Measurements from ENCODE around the gene MTX1.

Gene MTX1

DNA sequence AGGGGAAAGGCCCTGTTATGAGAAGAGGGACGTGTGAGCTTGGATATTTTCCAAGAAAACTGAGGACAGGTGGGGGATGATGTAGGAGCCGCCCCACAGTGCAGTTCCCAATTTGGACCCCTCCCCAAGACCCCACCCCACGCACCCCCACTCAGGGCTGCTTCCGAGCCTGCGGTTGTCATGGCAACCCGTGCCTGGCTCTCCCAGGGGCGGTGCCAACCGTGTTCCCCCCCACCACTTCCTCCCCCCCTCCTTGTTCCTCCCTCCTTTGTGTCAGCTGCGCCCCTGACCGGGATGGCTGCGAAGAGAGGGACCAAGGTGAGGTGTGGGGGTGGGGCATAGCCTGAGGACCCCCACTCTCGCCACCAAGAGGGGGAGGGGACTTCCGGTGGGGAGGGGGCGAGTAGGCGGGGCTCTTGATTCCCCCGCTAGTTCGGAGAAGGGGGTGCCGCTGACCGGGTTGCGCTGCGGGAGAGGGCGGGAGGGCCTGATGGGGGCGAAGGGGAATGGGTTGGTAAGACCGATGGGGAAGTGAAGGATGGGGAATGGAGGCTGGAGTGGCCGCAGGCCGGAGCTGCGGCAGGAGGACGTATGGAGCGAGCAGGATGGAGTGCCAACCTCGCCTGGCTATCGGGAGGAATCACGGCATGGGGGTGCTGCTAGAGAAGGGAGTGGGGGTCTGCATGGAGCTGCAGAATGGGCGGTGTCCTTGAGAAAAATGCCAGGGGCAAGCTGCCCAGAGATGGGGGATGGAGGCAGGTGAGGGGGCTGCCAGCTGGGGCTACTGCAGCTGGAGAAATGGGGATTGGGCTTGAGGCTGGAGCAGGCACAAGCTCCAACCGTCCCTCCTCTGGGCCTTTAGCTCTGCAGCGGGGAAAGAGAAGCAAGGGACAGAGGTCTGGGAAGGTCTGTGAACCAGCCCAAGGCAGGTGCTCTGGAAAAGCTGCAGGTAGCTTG lies 33.9 kb upstream of the MTX1 start:
- no peak for DNase-seq (ENCODE audit: low read depth)

DNA sequence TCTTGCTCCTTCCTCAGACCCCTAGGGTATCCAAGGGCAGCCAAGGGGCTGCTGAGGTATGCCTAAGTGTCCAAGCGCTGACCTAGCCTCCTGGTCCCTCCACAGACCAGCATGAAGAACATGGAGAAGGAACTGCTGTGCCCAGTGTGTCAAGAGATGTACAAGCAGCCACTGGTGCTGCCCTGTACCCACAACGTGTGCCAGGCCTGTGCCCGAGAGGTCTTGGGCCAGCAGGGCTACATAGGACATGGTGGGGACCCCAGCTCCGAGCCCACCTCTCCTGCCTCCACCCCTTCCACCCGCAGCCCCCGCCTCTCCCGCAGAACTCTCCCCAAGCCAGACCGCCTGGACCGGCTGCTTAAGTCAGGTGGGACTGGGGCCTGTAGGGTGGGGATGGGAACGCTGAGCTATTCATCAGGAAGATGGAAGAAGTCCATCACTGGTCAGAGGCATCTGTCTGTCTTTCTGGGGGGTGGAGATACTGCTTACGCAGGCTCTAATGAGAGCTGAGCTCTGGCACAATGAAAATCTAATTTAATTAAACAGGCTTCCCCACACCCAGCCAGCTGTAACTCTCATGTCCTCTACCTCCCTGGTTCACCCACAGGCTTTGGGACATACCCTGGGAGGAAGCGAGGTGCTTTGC lies 33.1 kb upstream of the MTX1 start:
- no peak for DNase-seq (ENCODE audit: low read depth)

DNA sequence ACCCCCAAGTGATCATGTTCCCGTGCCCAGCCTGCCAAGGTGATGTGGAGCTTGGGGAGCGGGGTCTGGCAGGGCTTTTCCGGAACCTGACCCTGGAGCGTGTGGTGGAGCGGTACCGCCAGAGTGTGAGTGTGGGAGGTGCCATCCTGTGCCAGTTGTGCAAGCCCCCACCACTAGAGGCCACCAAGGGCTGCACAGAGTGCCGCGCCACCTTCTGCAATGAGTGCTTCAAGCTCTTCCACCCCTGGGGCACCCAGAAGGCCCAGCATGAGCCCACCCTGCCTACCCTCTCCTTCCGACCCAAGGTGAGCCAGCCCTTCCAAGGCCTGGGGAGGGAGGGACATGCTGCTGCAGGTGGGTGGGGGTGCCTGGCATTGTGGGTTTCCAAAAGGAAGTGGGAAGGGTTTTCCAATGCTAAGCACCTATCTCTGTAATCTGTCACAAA lies 32.5 kb upstream of the MTX1 start:
- DNase-seq (ENCODE audit: low read depth): no peak

DNA sequence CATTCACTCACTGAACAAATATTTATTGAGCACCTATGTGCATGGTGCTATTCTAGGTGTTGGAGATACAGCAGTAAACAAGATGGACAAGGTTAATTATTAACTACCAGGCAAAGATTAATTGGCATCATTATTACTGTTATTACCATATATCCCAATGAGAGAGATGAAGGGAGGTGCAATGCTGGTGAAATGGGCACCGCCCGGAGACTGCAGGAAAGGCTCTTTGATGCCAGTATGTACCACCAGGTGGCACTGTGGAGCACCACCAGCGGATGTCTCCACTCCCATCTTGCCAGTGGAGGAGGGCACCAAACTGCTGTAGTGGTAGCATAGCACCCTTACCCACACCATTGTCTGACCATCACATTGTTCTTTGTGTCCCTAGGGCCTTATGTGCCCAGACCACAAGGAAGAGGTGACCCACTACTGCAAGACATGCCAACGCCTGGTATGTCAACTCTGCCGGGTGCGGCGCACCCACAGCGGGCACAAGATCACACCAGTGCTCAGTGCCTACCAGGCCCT lies 31.9 kb upstream of the MTX1 start:
- peak; percentile 36 for DNase-seq (ENCODE audit: low read depth)

DNA sequence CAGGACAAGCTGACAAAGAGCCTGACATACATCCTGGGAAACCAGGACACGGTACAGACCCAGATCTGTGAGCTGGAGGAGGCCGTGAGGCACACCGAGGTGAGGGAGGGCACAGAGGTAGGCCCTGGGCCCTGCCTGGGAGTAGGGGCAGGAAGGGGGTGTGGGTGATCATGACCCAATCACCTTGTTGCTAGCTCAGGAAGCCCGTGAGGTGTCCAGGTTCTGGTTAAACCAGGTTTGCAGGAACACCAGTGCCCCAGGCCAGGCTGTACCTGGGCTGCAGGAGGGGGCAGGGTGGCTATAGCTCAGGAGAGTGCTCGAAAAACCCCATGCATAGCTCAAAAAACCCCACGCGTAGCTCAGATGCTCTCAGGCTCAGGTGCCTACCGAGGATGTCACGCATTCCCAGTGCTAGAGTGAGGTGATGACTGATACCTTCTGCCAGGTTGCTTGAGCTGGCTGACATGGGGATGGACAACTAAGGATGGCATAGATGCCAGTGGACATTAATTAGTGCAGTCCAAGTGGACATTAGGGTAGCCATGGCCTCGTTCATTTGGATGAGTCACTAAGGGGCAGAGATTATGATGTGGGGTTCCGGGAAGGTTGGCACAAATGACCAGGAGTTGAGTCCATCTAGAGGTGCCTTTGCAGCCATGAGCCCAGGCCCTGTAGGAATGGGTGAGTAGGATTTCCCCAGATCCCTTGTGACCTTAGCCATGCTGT lies 31.1 kb upstream of the MTX1 start:
- no peak for DNase-seq (ENCODE audit: low read depth)

DNA sequence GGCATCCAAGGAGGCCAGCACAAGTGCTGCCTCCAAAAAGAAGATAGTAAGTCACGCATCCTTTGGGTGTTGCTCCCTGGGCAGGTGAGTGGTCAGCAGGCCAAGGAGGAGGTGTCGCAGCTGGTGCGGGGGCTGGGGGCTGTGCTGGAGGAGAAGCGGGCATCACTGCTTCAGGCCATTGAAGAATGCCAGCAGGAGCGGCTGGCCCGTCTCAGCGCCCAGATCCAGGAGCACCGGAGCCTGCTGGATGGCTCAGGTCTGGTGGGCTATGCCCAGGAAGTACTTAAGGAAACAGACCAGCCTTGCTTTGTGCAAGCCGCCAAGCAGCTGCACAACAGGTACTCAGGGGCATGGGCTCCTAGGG lies 30.6 kb upstream of the MTX1 start:
- no peak for DNase-seq (ENCODE audit: low read depth)

DNA sequence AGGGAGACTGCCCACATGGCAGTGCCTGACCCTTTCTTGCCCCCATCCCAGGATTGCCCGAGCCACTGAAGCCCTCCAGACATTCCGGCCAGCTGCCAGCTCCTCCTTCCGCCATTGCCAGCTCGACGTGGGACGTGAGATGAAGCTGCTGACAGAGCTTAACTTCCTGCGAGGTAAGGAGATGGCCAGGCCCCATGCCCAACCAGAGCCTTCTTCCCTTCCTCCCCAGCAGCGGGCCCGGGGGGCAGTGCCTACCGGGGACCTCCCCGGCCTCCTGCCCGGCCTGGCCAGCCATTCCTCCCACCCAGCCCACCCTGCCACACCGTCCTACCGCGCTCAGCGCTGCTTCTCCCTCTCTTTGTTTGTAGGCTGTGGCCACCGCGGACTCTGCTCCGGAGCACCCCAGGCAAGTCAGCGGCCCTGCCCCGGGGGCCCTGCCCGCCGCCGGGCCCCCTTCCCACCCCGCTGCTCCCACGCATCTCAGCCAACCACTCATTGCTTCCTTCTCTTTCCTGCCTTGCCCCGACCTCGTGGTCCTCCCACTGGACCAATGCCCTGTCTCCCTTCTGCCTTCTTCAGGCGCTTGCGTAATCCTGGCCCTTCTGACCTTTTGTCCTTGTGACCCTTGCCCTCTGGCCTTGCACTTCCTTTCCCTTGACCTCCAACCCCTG lies 29.9 kb upstream of the MTX1 start:
- no peak for DNase-seq (ENCODE audit: low read depth)

DNA sequence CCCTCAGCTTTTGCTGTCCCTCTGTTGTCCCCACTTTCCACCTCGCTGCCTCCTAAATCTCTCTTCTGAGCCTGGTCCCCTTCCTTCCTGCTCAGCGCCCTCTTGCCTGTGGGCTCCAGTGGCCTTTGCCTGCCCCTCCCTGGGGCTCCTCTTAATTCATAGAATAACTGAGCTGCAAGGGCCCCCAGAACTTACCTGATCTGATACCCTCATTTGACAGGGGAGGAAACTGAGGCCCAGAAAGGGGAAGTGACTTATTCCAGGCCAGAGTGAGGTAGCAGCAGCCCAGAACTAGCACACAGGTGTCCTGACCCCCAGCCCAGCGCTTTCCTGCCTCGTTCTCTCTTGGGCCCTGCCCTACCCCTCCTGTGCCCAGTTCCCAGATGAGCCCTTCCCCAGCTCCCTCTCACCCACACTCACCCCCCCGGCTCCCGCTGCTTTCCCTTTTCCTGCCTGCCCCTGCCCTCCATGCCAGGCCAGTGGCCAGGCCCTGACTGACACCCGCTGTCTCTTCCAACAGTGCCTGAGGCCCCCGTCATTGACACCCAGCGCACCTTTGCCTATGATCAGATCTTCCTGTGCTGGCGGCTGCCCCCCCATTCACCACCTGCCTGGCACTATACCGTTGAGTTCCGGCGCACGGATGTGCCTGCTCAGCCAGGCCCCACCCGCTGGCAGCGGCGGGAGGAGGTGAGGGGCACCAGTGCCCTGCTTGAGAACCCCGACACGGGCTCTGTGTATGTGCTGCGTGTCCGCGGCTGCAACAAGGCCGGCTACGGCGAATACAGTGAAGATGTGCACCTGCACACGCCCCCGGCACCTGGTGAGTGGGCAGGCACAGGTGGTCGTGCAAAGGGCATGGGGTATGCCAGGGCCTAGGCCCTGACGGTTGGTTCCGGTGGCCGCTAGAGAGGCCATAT lies 29.1 kb upstream of the MTX1 start:
- DNase-seq (ENCODE audit: low read depth): no peak

DNA sequence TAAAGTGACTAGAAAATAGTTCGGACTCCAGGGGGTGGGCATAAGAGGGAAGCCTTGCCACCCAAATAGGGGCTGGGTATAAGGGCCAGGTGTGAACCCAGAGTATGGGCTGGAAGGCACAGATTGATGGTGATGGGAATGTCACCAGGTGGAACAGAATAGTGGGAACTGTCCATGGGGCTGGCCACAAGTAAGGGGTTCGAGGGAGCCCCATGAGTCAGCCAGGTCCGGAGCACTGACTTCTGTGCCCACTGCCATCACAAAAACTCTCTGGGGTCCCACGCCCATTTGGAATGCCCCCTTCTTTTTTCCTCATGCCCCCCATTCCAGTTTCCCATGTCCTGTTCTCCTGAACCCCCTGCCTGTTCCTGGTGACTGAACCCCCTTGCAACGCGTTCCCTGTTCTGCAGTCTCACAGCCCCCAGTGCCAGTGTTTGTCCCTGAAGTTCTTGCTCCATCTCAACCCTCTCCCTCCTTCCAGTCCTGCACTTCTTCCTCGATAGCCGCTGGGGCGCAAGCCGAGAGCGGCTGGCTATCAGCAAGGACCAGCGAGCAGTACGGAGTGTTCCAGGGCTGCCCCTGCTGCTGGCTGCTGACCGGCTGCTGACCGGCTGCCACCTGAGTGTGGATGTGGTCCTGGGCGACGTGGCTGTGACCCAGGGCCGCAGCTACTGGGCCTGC lies 27.0 kb upstream of the MTX1 start:
- no peak for DNase-seq (ENCODE audit: low read depth)

DNA sequence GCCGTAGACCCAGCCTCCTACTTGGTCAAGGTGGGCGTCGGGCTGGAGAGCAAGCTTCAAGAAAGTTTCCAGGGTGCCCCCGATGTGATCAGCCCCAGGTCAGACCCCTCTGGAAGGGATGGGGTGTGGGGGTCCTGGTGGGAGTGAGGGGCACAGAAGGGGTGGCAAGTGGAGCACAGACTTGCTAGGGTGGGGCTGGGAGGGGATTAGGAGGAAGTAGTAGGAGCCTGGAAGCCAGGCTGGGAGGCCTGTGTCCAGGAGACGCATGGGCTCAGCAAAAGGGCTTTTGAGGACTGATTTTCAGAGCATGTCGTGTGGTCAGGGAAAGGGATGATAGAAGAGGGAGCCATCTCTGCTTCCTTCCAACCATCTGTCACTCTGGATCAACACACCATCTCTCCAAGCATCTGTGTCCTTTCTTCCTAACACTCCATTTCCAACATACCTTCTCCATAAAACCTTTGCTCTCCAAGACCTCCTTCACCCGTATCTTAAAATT lies 26.4 kb upstream of the MTX1 start:
- no peak for DNase-seq (ENCODE audit: low read depth)

DNA sequence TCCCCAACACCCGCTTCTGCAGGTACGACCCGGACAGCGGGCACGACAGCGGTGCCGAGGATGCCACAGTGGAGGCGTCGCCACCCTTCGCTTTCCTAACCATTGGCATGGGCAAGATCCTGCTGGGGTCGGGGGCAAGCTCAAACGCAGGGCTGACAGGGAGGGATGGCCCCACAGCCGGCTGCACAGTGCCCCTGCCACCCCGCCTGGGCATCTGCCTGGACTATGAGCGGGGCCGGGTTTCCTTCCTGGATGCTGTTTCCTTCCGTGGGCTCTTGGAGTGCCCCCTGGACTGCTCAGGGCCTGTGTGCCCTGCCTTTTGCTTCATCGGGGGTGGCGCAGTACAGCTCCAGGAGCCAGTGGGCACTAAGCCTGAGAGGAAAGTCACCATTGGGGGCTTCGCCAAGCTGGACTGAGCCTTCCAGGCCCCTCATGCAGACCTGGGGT lies 24.7 kb upstream of the MTX1 start:
- no peak for DNase-seq (ENCODE audit: low read depth)

DNA sequence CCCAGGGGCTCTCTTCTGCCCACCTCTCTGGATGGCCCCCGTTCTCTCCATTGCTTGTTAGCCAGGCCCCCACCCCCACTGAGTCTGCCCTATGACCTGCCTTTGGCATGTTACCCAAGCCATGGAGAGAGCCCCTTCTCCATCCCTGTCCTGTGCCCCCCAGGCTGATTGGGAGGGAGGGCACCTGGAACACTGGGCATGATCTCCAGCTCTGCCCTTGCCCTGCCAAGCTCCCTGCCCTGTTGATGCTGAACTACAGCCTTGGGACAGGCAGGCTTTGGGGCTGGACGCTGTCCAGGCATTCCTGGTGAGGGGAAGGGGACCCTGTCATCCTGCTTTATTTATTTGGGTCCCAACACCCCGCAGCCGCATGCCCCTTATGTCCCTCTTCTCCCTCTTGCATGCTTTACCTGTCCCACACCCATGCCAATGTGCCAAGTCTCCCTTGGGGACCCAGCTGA lies 24.1 kb upstream of the MTX1 start:
- no peak for DNase-seq (ENCODE audit: low read depth)

DNA sequence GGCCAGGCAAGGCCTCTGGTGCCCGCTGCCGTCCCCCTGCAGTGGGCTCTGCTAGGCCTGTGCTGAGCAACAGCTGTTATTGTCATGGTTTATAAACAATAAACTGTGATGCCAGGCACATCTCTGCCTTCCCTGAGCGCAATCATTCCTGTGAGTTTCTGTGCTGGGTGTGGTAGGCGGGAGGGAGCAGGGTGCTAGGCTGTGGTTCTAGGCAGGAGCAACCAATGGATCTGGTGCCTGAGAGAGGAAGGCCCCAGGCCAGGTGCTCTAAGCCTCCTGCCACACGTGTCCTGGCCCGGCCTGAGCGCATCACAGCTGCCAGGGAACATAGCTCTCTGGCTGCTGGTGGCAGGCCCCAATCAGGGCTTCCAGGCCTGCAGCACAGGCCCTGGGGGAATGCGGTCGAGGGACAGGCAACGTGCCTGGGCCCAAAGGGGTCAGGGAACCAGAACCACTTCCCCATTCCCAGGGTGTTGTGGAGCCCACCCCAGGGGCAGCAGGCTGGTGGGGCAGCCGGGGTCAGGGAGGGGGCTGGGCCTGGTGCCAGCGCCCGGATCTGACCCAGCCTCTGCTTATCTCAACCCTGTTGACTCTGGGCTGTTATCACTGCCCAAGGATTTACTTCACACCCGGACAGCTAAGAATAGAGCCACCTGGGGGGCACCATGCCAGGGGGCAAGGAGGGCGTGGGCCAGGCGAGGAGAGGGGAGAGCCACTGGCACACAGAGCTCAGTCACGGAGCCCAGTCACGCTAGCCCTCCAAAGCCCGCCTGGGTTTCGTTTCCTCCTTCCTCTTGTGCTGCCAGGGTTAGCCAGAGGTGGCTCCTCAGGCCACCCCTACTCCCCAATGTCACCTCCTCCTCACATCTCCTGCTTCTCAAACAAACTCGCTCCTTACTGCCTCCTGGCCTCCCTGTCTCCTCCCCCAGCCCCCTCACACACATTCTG lies 23.4 kb upstream of the MTX1 start:
- DNase-seq (ENCODE audit: low read depth): no peak

DNA sequence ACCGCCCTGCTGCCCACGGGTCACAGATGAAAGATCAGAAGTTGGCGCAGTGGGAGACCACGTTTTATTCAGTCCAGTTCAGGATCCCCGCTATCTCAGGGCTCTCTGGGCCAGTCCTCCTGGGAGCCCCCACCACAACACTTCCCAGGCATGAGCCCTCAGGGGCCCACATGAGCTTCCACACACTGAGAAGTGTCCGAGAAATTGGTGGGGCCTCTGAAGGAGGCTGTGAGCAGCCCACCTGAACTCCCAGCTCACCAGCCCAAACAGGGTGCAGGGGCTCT lies 22.8 kb upstream of the MTX1 start:
- no peak for DNase-seq (ENCODE audit: low read depth)

DNA sequence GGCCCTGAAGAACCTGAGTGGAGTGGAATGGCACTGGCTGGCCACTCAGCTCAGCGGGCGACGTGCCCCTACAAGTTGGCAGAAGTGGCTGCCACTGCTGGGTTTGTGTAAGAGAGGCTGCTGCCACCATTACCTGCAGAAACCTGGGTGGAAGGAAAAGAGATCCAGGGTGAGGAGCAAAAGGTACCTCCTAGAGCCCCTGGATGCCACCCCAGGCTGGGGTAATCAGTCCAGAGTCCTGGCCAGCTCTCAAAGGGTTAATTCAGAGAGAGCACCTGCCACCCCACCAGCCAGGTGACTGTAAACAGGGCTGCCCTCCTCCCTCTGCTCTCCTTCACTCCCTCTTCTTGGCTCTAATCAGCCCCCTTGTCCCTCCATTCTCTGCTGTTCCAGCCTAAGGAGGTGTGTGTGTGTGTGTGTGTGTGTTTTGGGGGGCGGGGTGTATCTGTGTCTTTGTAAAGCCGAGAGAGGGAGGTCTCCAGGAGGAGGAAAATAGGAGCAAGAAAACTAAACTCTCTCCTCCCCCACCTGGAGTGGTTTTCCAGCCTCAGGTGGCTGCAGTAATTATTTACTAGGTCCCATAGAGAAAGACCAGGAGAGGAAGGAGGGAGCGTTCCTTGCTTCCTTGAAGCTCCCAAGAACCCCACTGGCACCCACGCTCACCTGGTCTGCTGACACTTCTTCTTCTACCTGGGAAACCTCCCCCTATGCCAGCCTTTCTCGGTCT lies 22.3 kb upstream of the MTX1 start:
- DNase-seq (ENCODE audit: low read depth): no peak

DNA sequence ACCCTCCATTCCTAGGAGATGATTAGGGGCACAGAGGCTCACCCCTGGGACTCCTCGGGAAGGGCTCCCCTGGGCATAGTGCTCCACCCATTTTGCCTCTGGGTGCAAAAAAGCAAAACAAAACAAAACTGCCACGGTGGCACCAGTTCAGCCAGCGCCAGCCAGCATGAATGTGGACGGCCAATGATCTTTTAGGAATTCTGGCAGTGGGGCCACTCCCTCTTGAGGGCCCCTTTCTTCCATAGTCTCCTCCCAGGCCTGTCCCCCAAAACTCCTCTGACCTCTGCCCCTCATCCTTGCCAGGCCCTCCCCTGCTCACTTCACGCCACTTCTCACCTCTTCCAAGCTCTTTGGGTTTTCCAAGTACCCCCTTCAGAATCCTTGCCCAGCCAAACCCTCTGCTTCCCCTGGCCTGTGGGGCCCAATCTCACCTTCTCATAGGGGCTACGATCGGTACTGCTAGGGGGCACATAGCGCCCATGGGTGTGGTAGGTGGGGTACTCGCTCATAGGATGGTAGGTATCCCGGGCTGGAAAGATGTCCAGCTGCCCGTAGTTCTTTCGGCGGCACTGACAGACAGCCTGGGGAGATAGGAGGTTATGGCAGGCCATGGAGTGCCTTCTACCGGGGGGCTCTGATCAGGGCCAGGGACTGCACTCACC lies 21.6 kb upstream of the MTX1 start:
- no peak for DNase-seq (ENCODE audit: low read depth)

DNA sequence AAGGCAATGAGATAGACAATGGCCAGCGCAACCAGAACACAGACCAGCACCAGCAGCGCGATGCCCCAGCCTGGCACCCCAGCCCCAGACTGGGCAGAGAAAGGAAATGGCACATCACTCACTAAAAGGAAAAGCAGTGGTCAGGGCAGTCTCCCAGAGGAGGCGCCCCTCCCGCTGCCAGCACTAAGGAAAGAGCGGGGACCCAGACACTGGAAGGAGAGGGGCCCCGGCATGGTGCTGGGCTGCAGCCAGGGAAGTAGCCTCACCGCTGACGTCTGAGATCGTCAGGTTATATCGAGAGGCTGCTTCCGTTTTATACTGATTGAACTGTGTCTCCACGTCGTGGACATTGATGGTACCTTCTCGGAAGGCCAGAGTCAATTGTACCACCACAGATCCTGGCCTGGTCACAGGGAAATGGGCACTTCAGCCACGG lies 21.0 kb upstream of the MTX1 start:
- no peak for DNase-seq (ENCODE audit: low read depth)

DNA sequence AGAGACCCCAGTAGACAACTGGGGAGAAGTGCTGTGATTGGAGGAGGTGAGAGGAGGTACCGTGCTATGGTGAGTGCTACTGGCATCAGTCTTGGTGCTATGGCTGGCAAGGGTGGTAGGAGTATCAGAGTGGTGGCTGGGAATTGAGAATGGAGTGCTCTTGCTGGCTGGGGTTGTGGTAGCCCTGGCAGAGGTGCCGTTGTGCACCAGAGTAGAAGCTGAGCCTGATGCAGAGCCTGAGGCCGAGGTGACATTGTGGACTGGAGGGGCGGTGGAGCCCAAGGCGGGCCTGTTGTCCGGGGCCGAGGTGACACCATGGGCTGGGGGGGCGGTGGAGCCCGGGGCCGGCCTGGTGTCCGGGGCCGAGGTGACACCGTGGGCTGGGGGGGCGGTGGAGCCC lies 20.2 kb upstream of the MTX1 start:
- no peak for DNase-seq (ENCODE audit: low read depth)

Data from HS-27A (cell line).